NCI-H2196 (cell line): Measurements from ENCODE around the gene CDC25C.
"Not testable (repeated sequence)": the region's sequence is repeated elsewhere in the genome, so short reads cannot be mapped to it uniquely, and the experiment has no call there.

Experiments
- DNase-seq: peaks from one replicate; lab custom pipeline; 2025; ENCODE audit not compliant: unreplicated experiment; lab: John Stamatoyannopoulos, UW

CDC25C gene

GRCh38 chr5:138346889-138347288 lies 15.3 kb upstream of the CDC25C start:
- DNase-seq = no peak

- DNase-seq = no peak
Measured at GRCh38 chr5:138344887-138345622, 13.5 kb upstream of the CDC25C start.

GRCh38 chr5:138340008-138340407 lies 8.4 kb upstream of the CDC25C start:
- DNase-seq = no peak

GRCh38 chr5:138339464-138339863 lies 7.9 kb upstream of the CDC25C start:
- DNase-seq = no peak

- DNase-seq = no peak
Measured at GRCh38 chr5:138339091-138339456, 7.5 kb upstream of the CDC25C start.

GRCh38 chr5:138338411-138339090 lies 6.9 kb upstream of the CDC25C start:
- DNase-seq = no peak

- DNase-seq = peak; percentile 94
Measured at GRCh38 chr5:138337685-138338410, 6.2 kb upstream of the CDC25C start, which contains the start of gene FAM53C. TSS of gene FAM53C (plus strand) at chr5:138338266. CDS start at chr5:138341336, 3,070 bp downstream.

- DNase-seq = peak; percentile 87
Measured at GRCh38 chr5:138336952-138337684, 5.5 kb upstream of the CDC25C start.

GRCh38 chr5:138334867-138335447 lies 3.4 kb upstream of the CDC25C start:
- no peak for DNase-seq

- no peak for DNase-seq
Measured at GRCh38 chr5:138330813-138331448, 673 bp downstream of the CDC25C start.

- DNase-seq = not testable (repeated sequence)
Measured at GRCh38 chr5:138318211-138318610, 13.4 kb downstream of the CDC25C start.

GRCh38 chr5:138316355-138316754 lies 15.2 kb downstream of the CDC25C start:
- no peak for DNase-seq

- DNase-seq = no peak
Measured at GRCh38 chr5:138315751-138316278, 15.8 kb downstream of the CDC25C start.

GRCh38 chr5:138305797-138306196 lies 25.8 kb downstream of the CDC25C start:
- peak; percentile 78 for DNase-seq

- no peak for DNase-seq
Measured at GRCh38 chr5:138303372-138303771, 28.2 kb downstream of the CDC25C start.

- DNase-seq = no peak
Measured at GRCh38 chr5:138289296-138289695, 42.3 kb downstream of the CDC25C start.

- no peak for DNase-seq
Measured at GRCh38 chr5:138287246-138287645, 44.4 kb downstream of the CDC25C start.

GRCh38 chr5:138282920-138283742 lies 48.5 kb downstream of the CDC25C start:
- peak; percentile 56 for DNase-seq

GRCh38 chr5:138280915-138281314 lies 50.7 kb downstream of the CDC25C start:
- no peak for DNase-seq
